GM18907 (cell line): ENCODE results near the gene MUC6.

ENCODE experiments used
- ATAC-seq: cut with Tn5 transposase; IDR thresholded peaks from one replicate; pipeline ENCODE4 v1.9.1; 2021; ENCODE audit warnings: mild to moderate bottlenecking, moderate library complexity; ENCODE audit not compliant: unreplicated experiment

The MUC6 gene

DNA sequence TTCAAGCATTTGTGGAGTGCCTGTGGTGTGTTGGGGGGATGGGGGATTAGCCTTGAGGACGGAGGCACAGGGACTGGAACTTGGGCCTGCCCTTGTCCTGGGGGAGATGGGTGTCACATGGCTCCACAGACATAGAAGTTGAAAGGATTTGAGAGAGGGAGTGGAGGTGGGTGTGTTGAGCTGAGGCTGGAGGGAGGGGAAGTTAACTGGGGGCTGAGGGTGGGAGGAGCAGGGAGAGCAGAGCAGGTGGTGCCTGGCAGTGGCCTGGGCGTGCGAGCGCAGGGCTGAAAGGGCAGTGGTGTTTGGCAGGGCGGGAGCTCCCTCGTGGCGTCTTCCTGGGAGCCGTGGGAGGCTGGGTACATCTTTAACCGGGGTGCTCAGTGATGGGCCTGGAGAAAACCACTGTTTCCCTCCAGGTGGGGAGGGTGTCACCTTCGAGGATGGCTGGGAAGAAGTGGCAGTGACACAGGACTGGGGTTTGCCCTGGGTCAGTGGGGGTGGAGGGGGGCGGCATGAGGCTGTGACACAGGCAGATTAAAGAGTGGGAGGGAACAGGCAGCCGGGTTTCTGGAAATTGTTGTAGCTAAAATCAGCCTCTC, 65.3 kb downstream of the MUC6 start:
- ATAC-seq = no peak

DNA sequence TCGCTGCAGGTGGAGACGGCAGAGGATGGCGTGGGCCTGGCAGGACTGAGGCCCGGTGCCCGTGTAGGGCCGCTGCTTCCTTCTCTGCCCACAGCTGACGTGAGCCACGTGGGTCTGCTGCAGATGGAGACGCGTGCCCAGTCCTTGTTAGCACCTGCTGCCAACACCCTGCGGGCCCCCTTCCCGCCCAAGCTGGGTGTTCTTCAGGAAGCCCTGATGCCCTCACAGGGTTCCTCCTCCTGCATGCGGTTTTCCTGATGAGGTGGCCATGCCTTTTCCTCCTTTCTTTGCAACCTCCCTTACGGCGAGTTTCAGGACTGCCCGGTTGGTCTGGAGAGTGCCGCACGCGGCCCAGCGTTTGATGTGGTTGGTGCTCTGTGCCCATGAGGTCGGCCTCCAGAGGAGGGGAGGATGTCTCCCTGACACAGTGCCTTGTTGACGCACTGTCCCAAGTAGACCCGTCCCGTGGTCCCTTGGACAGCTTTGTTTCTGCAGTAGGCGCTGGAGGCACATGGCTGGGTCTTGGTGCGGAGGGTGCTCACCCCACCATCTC, 66.1 kb downstream of the MUC6 start:
- ATAC-seq = no peak

DNA sequence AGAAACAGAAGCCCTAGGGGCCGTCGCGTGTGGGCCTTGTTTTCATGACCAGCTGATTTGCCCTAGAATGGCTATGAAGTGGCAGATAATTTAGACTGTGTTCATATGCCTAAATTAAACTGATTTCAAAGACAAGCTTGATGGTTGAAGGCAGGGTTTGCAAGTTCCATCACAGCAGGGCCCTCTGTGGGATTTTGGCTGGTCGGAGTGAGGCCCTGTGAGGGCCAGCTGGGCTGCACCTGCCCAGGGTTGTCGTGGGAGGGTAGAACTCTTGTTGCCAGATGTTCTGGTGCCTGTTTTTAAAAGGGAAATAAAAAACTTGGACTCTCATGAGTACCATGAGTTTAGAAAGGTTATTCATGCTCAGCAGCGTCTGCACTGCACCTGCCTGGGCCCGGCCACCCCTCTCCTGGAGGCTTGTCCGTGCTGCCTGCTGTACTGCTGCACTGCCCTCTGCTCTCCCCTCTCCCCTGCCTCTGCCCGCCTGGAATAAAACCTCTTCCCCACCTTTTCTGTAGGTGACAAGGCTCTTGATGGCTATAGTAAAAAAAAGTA, 66.8 kb downstream of the MUC6 start:
- ATAC-seq = no peak

DNA sequence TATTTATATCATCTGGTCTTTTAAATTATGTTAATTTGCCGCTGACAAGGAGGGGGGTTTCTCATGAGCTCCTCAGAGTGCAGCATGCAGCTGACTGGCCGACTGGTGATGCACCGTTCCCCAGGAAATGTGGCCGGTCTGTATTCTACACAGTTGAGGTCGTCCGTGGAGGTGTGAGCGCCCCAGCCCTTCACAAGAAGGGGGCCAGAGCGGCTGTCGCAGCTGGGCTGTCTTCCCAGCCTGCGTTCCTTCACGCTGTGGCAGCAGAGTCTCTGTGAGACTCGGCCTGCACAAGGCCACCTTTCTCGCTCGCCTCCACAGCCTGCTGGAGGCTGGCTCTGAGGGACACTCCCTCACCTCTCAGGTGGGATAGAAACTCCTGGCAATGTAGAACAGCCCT, 67.7 kb downstream of the MUC6 start:
- no peak for ATAC-seq

DNA sequence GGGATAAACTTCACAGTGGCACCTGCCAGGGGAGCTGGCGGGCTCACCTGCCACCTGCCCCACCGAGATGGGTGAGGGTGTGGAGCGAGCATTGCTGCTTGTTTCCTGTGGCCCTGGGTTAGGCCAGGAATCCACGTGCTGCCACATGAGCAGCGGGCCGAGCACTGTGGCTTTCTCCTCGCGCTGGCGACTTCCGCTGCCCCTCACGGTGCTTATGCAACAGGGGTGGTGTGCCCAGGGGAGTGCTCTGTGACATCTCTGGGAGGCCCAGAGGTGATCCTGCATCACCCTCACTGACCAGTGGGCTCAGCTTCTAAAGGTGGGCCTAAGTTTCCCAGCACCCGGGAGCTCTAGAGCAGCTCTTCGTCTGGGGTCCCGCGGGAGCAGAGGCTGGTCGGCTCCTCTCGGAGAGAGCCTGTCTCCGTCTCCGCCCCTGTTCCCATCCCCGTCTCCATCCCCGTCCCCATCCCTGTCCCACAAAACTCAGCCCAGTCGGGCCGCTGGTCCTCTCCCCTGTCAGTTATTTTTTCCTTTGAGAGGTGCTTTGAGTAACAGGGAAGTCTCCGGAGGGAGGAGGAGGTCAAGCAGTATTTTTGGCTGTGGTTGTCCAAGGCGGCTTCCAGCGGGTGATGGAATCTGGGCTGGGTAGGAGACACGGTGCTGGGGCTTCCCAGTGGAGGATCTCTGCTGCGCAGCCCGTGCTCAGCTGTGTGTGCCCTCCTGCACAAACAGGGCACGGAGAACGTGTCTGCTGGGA, 68.3 kb downstream of the MUC6 start:
- no peak for ATAC-seq

DNA sequence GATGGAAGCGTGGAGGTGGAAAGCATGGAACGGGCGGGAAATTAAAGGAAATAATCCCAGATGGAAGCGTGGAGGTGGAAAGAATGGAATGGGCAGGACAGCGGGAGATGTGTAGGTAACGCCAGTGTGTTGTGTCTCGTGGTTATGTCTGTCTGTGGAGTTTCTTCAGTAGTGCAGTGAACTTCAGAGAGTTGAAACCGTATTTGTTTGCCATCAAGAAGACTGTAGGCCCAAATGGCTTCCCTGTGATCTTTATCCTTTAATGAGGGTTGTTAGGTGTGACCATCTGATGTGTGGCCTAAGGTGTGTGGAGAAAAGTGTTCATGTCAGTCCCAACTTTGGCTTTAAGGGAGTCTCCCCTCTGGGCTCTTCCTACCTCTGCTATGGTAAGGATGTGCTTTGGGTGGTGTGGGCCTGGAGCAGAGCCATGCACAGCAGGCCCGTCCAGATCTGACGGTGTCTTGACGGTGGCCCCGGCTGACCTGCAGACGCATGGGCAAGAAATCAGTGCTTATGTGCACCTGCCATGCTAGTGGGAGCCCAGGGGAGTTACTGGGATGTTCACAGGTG, 71.2 kb downstream of the MUC6 start:
- no peak for ATAC-seq

DNA sequence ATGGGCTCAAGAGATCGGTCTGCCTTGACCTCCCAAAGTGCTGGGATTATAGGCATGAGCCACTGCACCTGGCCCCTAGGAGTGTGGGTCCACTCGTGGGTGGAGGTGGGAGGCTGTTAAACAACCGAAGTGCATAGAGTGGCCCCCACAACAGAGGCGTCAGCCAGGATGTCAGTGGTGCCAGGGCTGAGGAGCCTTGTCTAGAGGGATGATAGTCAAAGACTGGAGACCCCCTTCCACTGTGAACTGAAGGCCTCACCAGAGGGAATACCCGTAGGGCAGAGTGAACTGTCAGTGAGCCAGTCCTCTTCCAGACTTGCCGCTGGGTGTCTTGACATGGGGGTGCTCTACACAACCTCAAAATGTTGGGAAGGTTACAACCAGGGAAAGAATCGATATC, 72.7 kb downstream of the MUC6 start:
- no peak for ATAC-seq
